HG03575 (cell line): ENCODE results near the gene PRR11.
"Not testable (repeated sequence)": the region's sequence is repeated elsewhere in the genome, so short reads cannot be mapped to it uniquely, and the experiment has no call there.

Experiments used
- ATAC-seq: cut with Tn5 transposase; IDR thresholded peaks from one replicate; pipeline ENCODE4 v1.9.1; 2021; ENCODE audit not compliant: unreplicated experiment, insufficient number of reproducible peaks, low FRiP score; ENCODE audit errors: extremely low read depth

PRR11 gene

GRCh38 chr17:59149841-59150511 is 5.6 kb upstream of the PRR11 start:
- ATAC-seq, result no peak

DNA sequence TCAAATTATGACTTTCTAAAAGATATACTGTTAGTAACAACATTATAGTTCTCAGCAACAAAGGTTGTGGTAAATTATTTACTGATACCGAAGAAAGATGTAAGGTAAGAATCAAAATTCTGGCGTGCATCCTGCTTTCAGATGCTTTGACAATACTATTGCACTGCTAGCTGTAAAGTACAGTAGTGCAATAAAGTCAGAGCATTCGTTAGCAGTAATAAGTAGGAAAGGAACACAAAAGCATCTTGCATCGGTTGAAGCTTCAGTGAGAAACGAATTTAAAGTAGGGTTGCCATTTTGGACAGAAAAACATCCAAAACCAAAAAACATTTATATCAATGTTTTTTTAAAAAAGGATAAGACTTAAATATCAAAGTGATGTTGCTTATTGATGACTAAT is 4.5 kb upstream of the PRR11 start:
- no peak for ATAC-seq

GRCh38 chr17:59151591-59151990 is 4.0 kb upstream of the PRR11 start:
- ATAC-seq, result no peak

DNA sequence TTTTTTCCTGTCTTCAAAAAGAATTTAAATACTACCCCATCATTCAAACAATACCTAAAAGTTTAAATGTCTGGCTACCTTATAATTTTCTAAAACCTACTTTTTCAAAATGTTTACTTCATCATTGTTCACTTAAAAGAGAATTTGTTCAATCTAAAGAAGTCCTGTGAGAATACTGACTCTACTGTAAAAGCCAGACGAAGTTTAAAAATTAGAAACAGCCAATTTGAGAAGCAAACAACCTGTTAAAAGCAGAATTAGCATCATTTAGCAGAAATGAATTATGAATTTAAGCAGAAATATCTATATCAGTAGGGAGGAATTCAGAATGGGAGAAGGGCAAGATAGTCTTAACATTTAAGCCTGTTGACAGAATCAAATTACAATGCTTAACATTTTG is 2.6 kb upstream of the PRR11 start:
- no peak for ATAC-seq

DNA sequence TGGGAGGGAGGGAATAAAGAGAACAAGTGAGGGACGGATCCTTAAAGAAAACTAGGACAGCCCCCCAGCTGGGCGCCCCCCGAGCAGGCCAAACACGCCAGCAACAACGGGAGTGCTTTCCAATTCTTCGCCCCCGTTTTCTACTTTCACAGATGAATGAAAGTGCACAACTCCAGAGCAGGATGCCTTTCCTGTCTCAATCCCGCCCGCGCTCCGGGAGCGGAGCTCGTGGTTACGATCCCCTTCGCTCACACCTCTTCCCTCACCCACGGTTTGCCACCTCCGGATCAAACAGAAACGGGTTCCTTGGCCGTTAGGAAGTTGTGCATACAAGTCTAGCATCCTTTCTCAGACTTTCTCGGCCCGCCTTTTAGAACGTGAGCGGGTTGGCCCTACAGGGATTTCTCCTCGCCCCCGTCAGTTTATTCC is 1.2 kb upstream of the PRR11 start:
- no peak for ATAC-seq

GRCh38 chr17:59154721-59155438 is 666 bp upstream of the PRR11 start, which contains the start of gene SKA2:
Gene SKA2 (minus strand): TSS chr17:59155186. CDS start chr17:59155163, 23 bp downstream.
- ATAC-seq, result peak; percentile 37

DNA sequence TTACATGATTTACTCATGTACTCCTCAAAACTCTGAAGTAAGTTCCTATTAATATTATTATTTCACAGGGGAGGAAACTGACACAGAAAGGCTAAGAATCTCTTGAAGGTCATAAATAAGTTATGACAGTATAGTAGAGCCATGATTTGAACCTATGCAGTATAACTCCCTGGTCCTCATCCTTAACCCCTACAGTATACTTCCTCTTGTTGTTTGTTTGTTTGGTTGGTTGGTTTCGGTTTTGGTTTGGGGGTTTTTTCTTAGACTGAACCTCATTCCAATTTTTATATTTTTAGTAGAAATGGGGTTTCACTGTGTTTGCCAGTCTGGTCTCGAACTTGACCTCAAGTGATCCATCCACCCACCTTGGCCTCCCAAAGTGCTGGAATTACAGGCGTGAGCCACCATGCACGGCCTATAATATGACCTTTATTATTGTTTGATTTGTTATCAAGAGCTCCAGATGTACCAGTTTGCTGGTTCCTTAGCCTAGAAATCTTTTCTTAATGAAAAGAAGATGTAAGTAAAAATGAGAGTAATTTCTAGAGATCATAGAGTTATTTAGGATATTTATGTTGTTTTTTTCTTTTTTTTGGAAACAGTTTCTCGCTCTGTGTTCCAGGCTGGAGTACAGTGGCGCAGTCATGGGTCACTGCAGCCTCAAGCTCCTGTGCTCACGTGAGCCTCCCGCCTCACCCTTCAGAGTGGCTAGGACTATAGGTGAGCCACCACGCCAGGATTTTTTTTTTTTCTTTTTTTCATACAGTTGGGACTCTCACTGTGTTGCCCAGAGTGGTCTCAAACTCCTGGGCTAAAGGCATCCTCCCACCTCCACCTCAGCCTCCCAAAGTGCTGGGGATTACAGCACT is 4.8 kb downstream of the PRR11 start:
- no peak for ATAC-seq

DNA sequence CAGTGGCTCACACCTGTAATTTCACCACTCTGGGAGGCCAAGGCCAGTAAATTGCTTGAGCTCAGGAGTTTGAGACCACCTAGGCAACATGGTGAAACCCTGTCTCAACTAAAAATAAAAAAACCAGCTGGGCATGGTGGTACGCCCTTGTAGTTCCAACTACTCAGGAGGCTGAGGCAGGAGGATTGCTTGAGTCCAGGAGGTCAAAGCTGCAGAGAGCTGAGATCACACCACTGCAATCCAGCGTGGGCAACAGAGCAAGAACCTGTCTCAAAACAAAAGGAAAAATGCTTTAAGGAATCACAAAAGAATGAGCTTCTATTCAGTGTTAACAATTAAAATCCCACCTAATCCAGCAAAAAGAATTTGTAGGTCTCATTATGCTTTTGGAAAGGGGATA is 5.9 kb downstream of the PRR11 start:
- no peak for ATAC-seq

- ATAC-seq, result no peak
Measured at GRCh38 chr17:59165933-59166342, 10.4 kb downstream of the PRR11 start.

GRCh38 chr17:59167571-59168001 is 12.0 kb downstream of the PRR11 start:
- ATAC-seq, result no peak

DNA sequence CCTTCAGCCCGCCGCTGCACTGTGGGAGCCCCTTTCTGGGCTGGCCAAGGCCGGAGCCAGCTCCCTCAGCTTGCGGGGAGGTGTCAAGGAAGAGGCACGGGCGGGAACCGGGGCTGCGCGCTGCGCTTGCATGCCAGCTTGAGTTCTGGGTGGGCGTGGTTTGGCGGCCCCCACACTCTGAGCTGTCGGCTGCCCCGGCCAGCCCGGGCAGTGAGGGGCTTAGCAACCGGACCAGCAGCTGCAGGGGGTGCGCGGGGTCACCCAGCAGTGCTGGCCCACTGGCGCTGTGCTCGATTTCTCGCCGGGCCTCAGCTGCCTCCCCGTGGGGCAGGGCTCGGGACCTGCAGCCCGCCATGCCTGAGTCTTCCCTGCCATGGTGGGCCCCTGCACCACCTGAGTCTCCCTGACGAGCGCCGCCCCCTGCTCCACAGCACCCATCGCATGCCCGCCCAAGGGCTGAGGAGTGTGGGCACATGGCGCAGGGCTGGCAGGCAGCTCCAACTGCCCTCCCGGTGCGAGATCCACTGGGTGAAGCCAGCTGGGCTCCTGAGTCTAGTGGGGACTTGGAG is 17.0 kb downstream of the PRR11 start:
- ATAC-seq, result no peak

DNA sequence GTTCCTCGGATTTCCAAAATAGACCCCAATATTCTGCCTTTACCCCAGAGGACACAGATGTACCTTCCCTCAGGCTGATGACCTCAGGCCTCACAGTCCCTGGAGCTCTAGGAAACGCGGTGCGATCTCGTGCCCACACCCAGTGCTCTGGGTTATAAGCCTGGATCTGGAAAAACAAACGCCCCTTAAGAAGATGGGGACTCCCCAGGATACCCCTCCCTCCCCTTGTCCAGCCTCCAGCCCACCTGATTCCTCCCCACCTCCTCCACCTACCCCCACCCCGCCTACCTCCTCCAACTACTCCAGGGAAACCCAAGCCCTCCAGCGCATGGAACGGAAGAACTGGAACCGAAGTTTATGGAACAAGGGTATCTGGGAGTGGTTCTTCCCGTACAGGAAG is 19.1 kb downstream of the PRR11 start:
- ATAC-seq, result no peak

DNA sequence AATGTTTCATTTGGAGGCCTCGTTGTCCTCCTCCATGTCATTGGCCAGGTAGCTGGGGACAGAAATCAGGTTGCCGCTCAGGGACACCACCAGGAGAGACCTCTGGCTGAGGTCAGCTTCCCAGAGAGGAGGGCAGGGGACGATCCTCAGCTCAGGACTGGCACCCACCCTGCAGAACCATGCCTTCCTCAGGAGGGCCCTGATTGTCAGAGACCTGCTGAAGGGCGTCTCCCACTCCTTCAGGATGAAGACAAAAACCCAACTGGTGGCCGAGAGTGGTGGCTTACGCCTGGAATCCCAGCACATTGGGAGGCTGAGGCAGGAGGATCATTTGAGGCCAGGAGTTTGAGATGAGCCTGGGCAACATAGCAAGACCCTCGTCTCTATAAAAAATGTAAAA is 19.5 kb downstream of the PRR11 start:
- no peak for ATAC-seq

GRCh38 chr17:59178266-59178985 is 22.9 kb downstream of the PRR11 start:
- ATAC-seq, result no peak

- ATAC-seq, result not testable (repeated sequence)
Measured at GRCh38 chr17:59179601-59180000, 24.1 kb downstream of the PRR11 start.

- no peak for ATAC-seq
Measured at GRCh38 chr17:59180626-59181025, 25.1 kb downstream of the PRR11 start.

- no peak for ATAC-seq
Measured at GRCh38 chr17:59181481-59181880, 25.9 kb downstream of the PRR11 start.

- ATAC-seq, result no peak
Measured at GRCh38 chr17:59185997-59186396, 30.5 kb downstream of the PRR11 start.

- no peak for ATAC-seq
Measured at GRCh38 chr17:59186850-59187249, 31.3 kb downstream of the PRR11 start.
